ENCODE data around the gene PDRG1.
"Not testable (repeated sequence)": the region's sequence is repeated elsewhere in the genome, so short reads cannot be mapped to it uniquely, and the experiment has no call there.

Gene PDRG1

GRCh38 chr20:31966991-31967655, 15.3 kb upstream of the PDRG1 start:
- DNase-seq = no peak

- DNase-seq = no peak
Measured at GRCh38 chr20:31963889-31964288, 12.0 kb upstream of the PDRG1 start.

GRCh38 chr20:31962761-31963160, 10.9 kb upstream of the PDRG1 start:
- DNase-seq = no peak

- DNase-seq = no peak
Measured at GRCh38 chr20:31956556-31957526, 5.0 kb upstream of the PDRG1 start.

GRCh38 chr20:31954500-31954899, 2.7 kb upstream of the PDRG1 start:
- DNase-seq = no peak

GRCh38 chr20:31953556-31954148, 1.8 kb upstream of the PDRG1 start:
- DNase-seq = no peak

GRCh38 chr20:31951203-31951529, 680 bp downstream of the PDRG1 start:
- DNase-seq = no peak

GRCh38 chr20:31949877-31950646, 1.8 kb downstream of the PDRG1 start:
- DNase-seq = no peak

GRCh38 chr20:31948008-31948407, 3.8 kb downstream of the PDRG1 start:
- no peak for DNase-seq

- DNase-seq = no peak
Measured at GRCh38 chr20:31945785-31946184, 6.1 kb downstream of the PDRG1 start.

- DNase-seq = no peak
Measured at GRCh38 chr20:31945319-31945718, 6.5 kb downstream of the PDRG1 start.

GRCh38 chr20:31943052-31943471, 8.8 kb downstream of the PDRG1 start:
- no peak for DNase-seq

GRCh38 chr20:31939661-31940060, 12.2 kb downstream of the PDRG1 start:
- DNase-seq = no peak

- no peak for DNase-seq
Measured at GRCh38 chr20:31937820-31938219, 14.0 kb downstream of the PDRG1 start.

GRCh38 chr20:31936420-31936819, 15.4 kb downstream of the PDRG1 start:
- DNase-seq = no peak

GRCh38 chr20:31934968-31935764, 16.7 kb downstream of the PDRG1 start:
- no peak for DNase-seq

- DNase-seq = no peak
Measured at GRCh38 chr20:31934491-31934890, 17.4 kb downstream of the PDRG1 start.

GRCh38 chr20:31933698-31934097, 18.1 kb downstream of the PDRG1 start:
- DNase-seq = no peak

GRCh38 chr20:31930779-31931178, 21.1 kb downstream of the PDRG1 start:
- no peak for DNase-seq

GRCh38 chr20:31929631-31930030, 22.2 kb downstream of the PDRG1 start:
- DNase-seq = not testable (repeated sequence)

GRCh38 chr20:31927627-31928159, 24.2 kb downstream of the PDRG1 start:
- no peak for DNase-seq

GRCh38 chr20:31926493-31926892, 25.4 kb downstream of the PDRG1 start:
- no peak for DNase-seq
